Measurements from ENCODE around the gene KCNIP4. TPM values are rescaled to one million over a fixed set of nuclear protein-coding genes. Genes with fewer than 3 reads are reported as not detected.

The KCNIP4 gene
- polyA plus RNA-seq, 1 donor (not counting 4 experiments of a cell fraction or from before 2014, with no cell fraction given), result 0.07 TPM

GRCh38 chr4:20809812-20810211, 1138.8 kb downstream of the KCNIP4 start:
- Histone ChIP-seq H3K4me3 (ENCODE audit: control insufficient read depth in 2 of 3, extremely low read depth in 1 of 3, insufficient read depth in 2 of 3, low read depth in 1 of 3, low read length in 3 of 3) (no peak overlapping the region), H3K9ac (ENCODE audit: control insufficient read depth, extremely low read depth, insufficient read depth, low read length) (peak overlapping the region; percentile 45), H3K4me1 (ENCODE audit: control insufficient read depth, extremely low read depth, insufficient read depth, low read length) (peaks cover 12% of the 10 kb centered on the region), H3K9me1 (ENCODE audit: control insufficient read depth, extremely low read depth, insufficient read depth, low read length) (no peaks in the 10 kb centered on the region), H3K79me2 (ENCODE audit: control insufficient read depth, insufficient read depth, low read length) (no peaks in the 10 kb centered on the region), H3K27me3 (ENCODE audit: control insufficient read depth, extremely low read depth, insufficient read depth, low read length) (no peaks in the 10 kb centered on the region), H4K20me1 (ENCODE audit: control insufficient read depth, extremely low read depth, insufficient read depth, low read length) (no peaks in the 10 kb centered on the region), H3K9me3 (ENCODE audit: control insufficient read depth, low read depth, low read length) (no peaks in the 10 kb centered on the region), H3K36me3 (ENCODE audit: control insufficient read depth in 2 of 2, extremely low read depth in 1 of 2, insufficient read depth in 2 of 2, low read length in 2 of 2) (no peaks in the 10 kb centered on the region), H3K27ac (ENCODE audit: control insufficient read depth, insufficient read depth, low read length) (peak overlapping the region; percentile 60), H2AFZ (ENCODE audit: control insufficient read depth, low read length) (peak overlapping the region; percentile 54), H3K4me2 (ENCODE audit: control insufficient read depth, extremely low read depth, insufficient read depth, low read depth, low read length) (peak overlapping the region; percentile 67)
- DNase-seq (ENCODE audit: low read depth, low spot score) (peak; percentile 76), FAIRE-seq (peak; percentile 99)
- TF ChIP-seq CTCF (optimal IDR thresholded peaks at IDR 0.05 in 1 of 3, IDR thresholded peaks at IDR 0.05 in 1 of 3, conservative IDR thresholded peaks at IDR 0.05 in 1 of 3; ENCODE audit: extremely low read depth in 1 of 3, insufficient read depth in 2 of 3, low read length in 3 of 3) (no peak), EZH2 (IDR thresholded peaks at IDR 0.05; ENCODE audit: low read length) (no peak)
- dilution Hi-C loops (cut with MboI; ENCODE audit: extremely low pct_ligation_motif_present, low sequenced_read_pairs), result no loop called here

GRCh38 chr4:20805716-20806115, 1142.9 kb downstream of the KCNIP4 start:
- FAIRE-seq (no peak), DNase-seq (ENCODE audit: low read depth, low spot score) (no peak)
- dilution Hi-C loops (cut with MboI; ENCODE audit: extremely low pct_ligation_motif_present, low sequenced_read_pairs), result no loop called here

More at GRCh38 chr4:20805716-20806115, 1142.9 kb downstream of the KCNIP4 start:
- no peak overlapping the region for H3K27ac ChIP-seq (ENCODE audit: control insufficient read depth, insufficient read depth, low read length)
- no peaks in the 10 kb centered on the region for H3K9me1 ChIP-seq (ENCODE audit: control insufficient read depth, extremely low read depth, insufficient read depth, low read length)
- no peak overlapping the region for H2AFZ ChIP-seq (ENCODE audit: control insufficient read depth, low read length)
- TF ChIP-seq EZH2 (IDR thresholded peaks at IDR 0.05; ENCODE audit: low read length) (no peak), CTCF (optimal IDR thresholded peaks at IDR 0.05 in 1 of 3, IDR thresholded peaks at IDR 0.05 in 1 of 3, conservative IDR thresholded peaks at IDR 0.05 in 1 of 3; ENCODE audit: extremely low read depth in 1 of 3, insufficient read depth in 2 of 3, low read length in 3 of 3) (no peak)
- H3K4me1 ChIP-seq (ENCODE audit: control insufficient read depth, extremely low read depth, insufficient read depth, low read length), result peaks cover 12% of the 10 kb centered on the region
- H3K4me2 ChIP-seq (ENCODE audit: control insufficient read depth, extremely low read depth, insufficient read depth, low read depth, low read length), result no peak overlapping the region
- no peaks in the 10 kb centered on the region for H3K36me3 ChIP-seq (ENCODE audit: control insufficient read depth in 2 of 2, extremely low read depth in 1 of 2, insufficient read depth in 2 of 2, low read length in 2 of 2)
- no peaks in the 10 kb centered on the region for H3K9me3 ChIP-seq (ENCODE audit: control insufficient read depth, low read depth, low read length)
- no peak overlapping the region for H3K9ac ChIP-seq (ENCODE audit: control insufficient read depth, extremely low read depth, insufficient read depth, low read length)
- H3K79me2 ChIP-seq (ENCODE audit: control insufficient read depth, insufficient read depth, low read length), result no peaks in the 10 kb centered on the region
- H3K27me3 ChIP-seq (ENCODE audit: control insufficient read depth, extremely low read depth, insufficient read depth, low read length), result no peaks in the 10 kb centered on the region
- no peaks in the 10 kb centered on the region for H4K20me1 ChIP-seq (ENCODE audit: control insufficient read depth, extremely low read depth, insufficient read depth, low read length)
- no peak overlapping the region for H3K4me3 ChIP-seq (ENCODE audit: control insufficient read depth in 2 of 3, extremely low read depth in 1 of 3, insufficient read depth in 2 of 3, low read depth in 1 of 3, low read length in 3 of 3)

All from keratinocyte (primary cell).